HepG2 (cell line): ENCODE data around the gene WDR37. TPM values are rescaled to one million over a fixed set of nuclear protein-coding genes. Genes with fewer than 3 reads are reported as not detected.

Experiments
- ATAC-seq: fragments of 200-7000 bp; cut with Tn5 transposase; 3 replicates; pipeline ENCODE4 v1.9.1; 2020; ENCODE audit warnings: mild to moderate bottlenecking, moderate library complexity
- BruUV-seq: library from RNA; stranded (reverse); fragments of 400-500 nt; replicated peaks from 2 replicates; lab custom pipeline; 2021; lab: Mats Ljungman, UMichigan
- CTCF ChIA-PET: fragments of 300-600 bp; formaldehyde crosslinking; extraction: SDS; loops from one replicate; lab custom pipeline; 2021; ENCODE audit warnings: low total read pairs, inconsistent platforms, low intra/inter-chr PET ratio; lab: Yijun Ruan, JAX
- POLR2A ChIA-PET: fragments of 350-600 bp; sonication (Branson Sonifier 250); formaldehyde crosslinking; loops from one replicate; lab custom pipeline; 2020; ENCODE audit warnings: antibody characterized with exemption, inconsistent platforms; lab: Yijun Ruan, JAX
- DNase-seq: peaks from one replicate; pipeline ENCODE4 v3.0.0-alpha.2; 2015; ENCODE audit warnings: low spot score
- FAIRE-seq: peaks from 3 replicates; lab custom pipeline; 2011; peaks lifted over from hg19 to GRCh38; lab: Jason Lieb, UNC
- H2AFZ ChIP-seq: one replicate; pipeline ENCODE4 v1.6.1; 2011; ENCODE audit warnings: low read length, inconsistent platforms
- H3K27ac ChIP-seq: fragments of 300-600 bp; 3 replicates; pipeline ENCODE4 v1.8.0; 2011; ENCODE audit warnings: mixed run types, mild to moderate bottlenecking, mixed read lengths, low read length, inconsistent platforms; ENCODE audit not compliant: insufficient read depth; ENCODE audit errors: extremely low read length
- H3K27me3 ChIP-seq, 2 experiments: fragments of 200-600 bp in 1 of 2; 2 replicates in 1 of 2; 3 replicates in 1 of 2; pipeline versions ENCODE4 v1.6.0 to v1.8.0; 2011; ENCODE audit warnings: low read length in 2 of 2, mild to moderate bottlenecking in 2 of 2, moderate library complexity in 2 of 2, inconsistent platforms in 1 of 2; ENCODE audit not compliant: insufficient read depth in 2 of 2, control insufficient read depth in 1 of 2
- H3K36me3 ChIP-seq, 2 experiments: fragments of 200-600 bp in 1 of 2; replicated peaks in 1 of 2; 2 replicates in 1 of 2; 3 replicates in 1 of 2; pipeline versions ENCODE4 v1.5.1 to v1.8.0; 2011; ENCODE audit warnings: low read length in 2 of 2, inconsistent platforms in 1 of 2; ENCODE audit not compliant: insufficient read depth in 2 of 2, control insufficient read depth in 1 of 2
- H3K4me1 ChIP-seq: 2 replicates; pipeline ENCODE4 v1.5.1; 2012; ENCODE audit warnings: low read length, inconsistent platforms; ENCODE audit not compliant: insufficient read depth
- H3K4me2 ChIP-seq: 2 replicates; pipeline ENCODE4 v1.6.0; 2011; ENCODE audit warnings: low read depth, low read length, inconsistent platforms
- H3K4me3 ChIP-seq, 3 experiments: fragments of 200-600 bp in 1 of 3; sonication (generic), shearing (Covaris generic) in 1 of 3; replicated peaks in 1 of 3; 2 replicates each; pipeline ENCODE4 v1.5.1; 2011 to 2016; ENCODE audit warnings: low read length in 3 of 3, inconsistent platforms in 2 of 3, low read depth in 2 of 3, mild to moderate bottlenecking in 2 of 3, control low read depth in 1 of 3, mixed read lengths in 1 of 3; ENCODE audit not compliant: insufficient read depth in 1 of 3
- H3K79me2 ChIP-seq: one replicate; pipeline ENCODE4 v1.6.1; 2011; ENCODE audit warnings: low read length, inconsistent platforms; ENCODE audit not compliant: insufficient read depth
- H3K9ac ChIP-seq: 2 replicates; pipeline ENCODE4 v1.6.0; 2011; ENCODE audit warnings: mild to moderate bottlenecking, low read depth, low read length, inconsistent platforms; ENCODE audit not compliant: insufficient read depth
- H3K9me3 ChIP-seq: 2 replicates; pipeline ENCODE4 v1.5.1; 2012; ENCODE audit warnings: mild to moderate bottlenecking, low read length
- H4K20me1 ChIP-seq: 2 replicates; pipeline ENCODE4 v1.6.0; 2011; ENCODE audit warnings: inconsistent platforms, mild to moderate bottlenecking, low read length, moderate library complexity; ENCODE audit not compliant: insufficient read depth
- ARID2 ChIP-seq: sonication (generic); formaldehyde crosslinking; IDR thresholded peaks from 2 replicates; pipeline ENCODE4 v1.8.1; 2022; ENCODE audit warnings: mild to moderate bottlenecking, missing genetic modification reagents, borderline replicate concordance
- ARNT ChIP-seq: fragments of 450-650 bp; IDR thresholded peaks from 2 replicates; pipeline ENCODE4 v1.6.1; 2017
- BCL6 ChIP-seq: IDR thresholded peaks from 2 replicates; pipeline ENCODE4 v1.6.1; 2016; ENCODE audit warnings: missing genetic modification reagents, missing compliant biosample characterization
- CAMTA2 ChIP-seq: sonication (generic); formaldehyde crosslinking; IDR thresholded peaks from 2 replicates; pipeline ENCODE4 v1.4.0; 2020; ENCODE audit warnings: mild to moderate bottlenecking, missing genetic modification reagents, borderline replicate concordance
- GABPA ChIP-seq, 2 experiments: IDR thresholded peaks; 2 replicates each; pipeline ENCODE4 v1.6.1; 2011 to 2016; ENCODE audit warnings: low read depth in 2 of 2, low read length in 1 of 2, missing biosample characterization in 1 of 2, missing genetic modification characterization in 1 of 2
- IKZF4 ChIP-seq: sonication (generic); formaldehyde crosslinking; IDR thresholded peaks from 2 replicates; pipeline ENCODE4 v1.5.1; 2020; ENCODE audit warnings: borderline replicate concordance, mild to moderate bottlenecking, low read depth, missing genetic modification reagents; ENCODE audit errors: not compliant biosample characterization
- KDM3A ChIP-seq: IDR thresholded peaks from 2 replicates; pipeline ENCODE4 v1.6.1; 2018; ENCODE audit warnings: low read depth, missing compliant biosample characterization
- MTF2 ChIP-seq: sonication (generic); formaldehyde crosslinking; IDR thresholded peaks from 2 replicates; pipeline ENCODE4 v1.5.0; 2020; ENCODE audit warnings: missing genetic modification reagents, borderline replicate concordance
- SMYD3 ChIP-seq: sonication (generic); formaldehyde crosslinking; IDR thresholded peaks from 2 replicates; pipeline ENCODE4 v1.8.1; 2023; ENCODE audit warnings: mild to moderate bottlenecking, missing genetic modification reagents
- ZNF12 ChIP-seq: sonication (generic); formaldehyde crosslinking; IDR thresholded peaks from 2 replicates; pipeline ENCODE4 v1.5.0; 2020; ENCODE audit warnings: missing genetic modification reagents
- ZNF350 ChIP-seq: sonication (generic); formaldehyde crosslinking; IDR thresholded peaks from 2 replicates; pipeline ENCODE4 v1.4.0; 2020; ENCODE audit warnings: mild to moderate bottlenecking, low read depth, missing genetic modification reagents, borderline replicate concordance
- ZSCAN22 ChIP-seq: sonication (generic); formaldehyde crosslinking; IDR thresholded peaks from 2 replicates; pipeline ENCODE4 v1.4.0; 2020; ENCODE audit warnings: mild to moderate bottlenecking, missing genetic modification reagents
- WGBS: methylation state at CpG from one replicate; pipeline ENCODE4 v1.1.6; 2017; ENCODE audit warnings: low lambda C conversion rate; 5-methylcytosine and 5-hydroxymethylcytosine counted together
- in situ Hi-C: cut with HindIII; loops from 2 replicates; pipeline ENCODE4 v1.10.0; 2017; ENCODE audit warnings: low pct_unique_long_range_greater_than_20kb; ENCODE audit not compliant: extremely low pct_ligation_motif_present
- intact Hi-C: fragments of 100-400 bp; cut with micrococcal nuclease; formaldehyde crosslinking; loops from one replicate; pipeline ENCODE4 v1.10.0; 2022; ENCODE audit not compliant: unreplicated experiment
- polyA plus RNA-seq, 8 experiments: library from polyadenylated mRNA; depleted of rRNA in 3 of 8; stranded (reverse) in 7 of 8; unstranded in 1 of 8; fragments of >200 nt; fragmentation: Illumina TruSeq in 4 of 8; extraction: Trizol in 4 of 8; gene quantifications; 2 replicates each; pipeline versions ENCODE4 v1.2.1 to v1.2.3, GENCODE V29; 2011 to 2016; ENCODE audit warnings: low read depth in 4 of 8, missing spikeins in 1 of 8, mixed read lengths in 1 of 8; ENCODE audit not compliant: insufficient read depth in 1 of 8
- total RNA-seq, 5 experiments: library from RNA; depleted of rRNA; stranded (reverse); fragments of >200 nt; fragmentation: Illumina TruSeq; extraction: Trizol; gene quantifications; 2 replicates each; pipeline ENCODE4 v1.2.3, GENCODE V29; 2016; ENCODE audit warnings: low read depth in 1 of 5
- TF ChIP-seq, protein P1 (sequence below): sonication (generic); formaldehyde crosslinking; IDR thresholded peaks from 2 replicates; pipeline ENCODE4 v1.5.0; 2020; ENCODE audit warnings: missing genetic modification reagents, mild to moderate bottlenecking, borderline replicate concordance
- TF ChIP-seq, protein P2 (sequence below): sonication (generic); formaldehyde crosslinking; IDR thresholded peaks from 2 replicates; pipeline ENCODE4 v1.5.0; 2020; ENCODE audit warnings: mild to moderate bottlenecking, missing genetic modification reagents

Gene WDR37
- total and polyA plus RNA-seq, 2 of the 13 experiments (the other 11 are each of a cell fraction or from before 2014, with no cell fraction given), result 5.9 to 7.5 TPM

- TF ChIP-seq IKZF4 (CRISPR knock-in tag), result no peak
- TF ChIP-seq, all 625 proteins: peak for 0
Observed at GRCh38 chr10:1163831-1164230, 107.6 kb downstream of the WDR37 start (continued).

GRCh38 chr10:1166101-1166827 is 110.1 kb downstream of the WDR37 start:
- ATAC-seq, result no peak
- Histone ChIP-seq H3K4me3 (no peak overlapping the region), H3K4me2 (no peak overlapping the region), H3K9me3 (no peaks in the 10 kb centered on the region), H4K20me1 (no peaks in the 10 kb centered on the region), H3K27ac (no peak overlapping the region), H3K9ac (no peak overlapping the region), H3K4me1 (no peaks in the 10 kb centered on the region), H3K36me3 (no peaks in the 10 kb centered on the region), H2AFZ (no peak overlapping the region), H3K27me3 (peaks cover 6 to 69% of the 10 kb centered on the region in 2 experiments), H3K79me2 (no peaks in the 10 kb centered on the region)
- WGBS, result 3% methylated on average over 11 of the region's 15 CpGs
- no TSS peak for BruUV-seq
- DNase-seq, result no peak
- in situ Hi-C loops (no loop called here), intact Hi-C loops (no loop called here)
- TF ChIP-seq SMYD3 (no peak), ZNF12 (CRISPR knock-in tag) (no peak), MTF2 (CRISPR knock-in tag) (no peak), KDM3A (no peak), ARID2 (CRISPR knock-in tag) (no peak), ARNT (no peak), BCL6 (CRISPR knock-in tag) (no peak), ZNF350 (CRISPR knock-in tag) (no peak), GABPA (IDR thresholded peaks at IDR 0.05; ENCODE audit: low read depth, low read length) (no peak), GABPA (CRISPR knock-in tag; IDR thresholded peaks at IDR 0.05; ENCODE audit: low read depth) (no peak), ZSCAN22 (CRISPR knock-in tag) (no peak), CAMTA2 (no peak)
- TF ChIP-seq, protein P1, sequence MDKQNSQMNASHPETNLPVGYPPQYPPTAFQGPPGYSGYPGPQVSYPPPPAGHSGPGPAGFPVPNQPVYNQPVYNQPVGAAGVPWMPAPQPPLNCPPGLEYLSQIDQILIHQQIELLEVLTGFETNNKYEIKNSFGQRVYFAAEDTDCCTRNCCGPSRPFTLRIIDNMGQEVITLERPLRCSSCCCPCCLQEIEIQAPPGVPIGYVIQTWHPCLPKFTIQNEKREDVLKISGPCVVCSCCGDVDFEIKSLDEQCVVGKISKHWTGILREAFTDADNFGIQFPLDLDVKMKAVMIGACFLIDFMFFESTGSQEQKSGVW (CRISPR knock-in tag), result no peak
- TF ChIP-seq, protein P2, sequence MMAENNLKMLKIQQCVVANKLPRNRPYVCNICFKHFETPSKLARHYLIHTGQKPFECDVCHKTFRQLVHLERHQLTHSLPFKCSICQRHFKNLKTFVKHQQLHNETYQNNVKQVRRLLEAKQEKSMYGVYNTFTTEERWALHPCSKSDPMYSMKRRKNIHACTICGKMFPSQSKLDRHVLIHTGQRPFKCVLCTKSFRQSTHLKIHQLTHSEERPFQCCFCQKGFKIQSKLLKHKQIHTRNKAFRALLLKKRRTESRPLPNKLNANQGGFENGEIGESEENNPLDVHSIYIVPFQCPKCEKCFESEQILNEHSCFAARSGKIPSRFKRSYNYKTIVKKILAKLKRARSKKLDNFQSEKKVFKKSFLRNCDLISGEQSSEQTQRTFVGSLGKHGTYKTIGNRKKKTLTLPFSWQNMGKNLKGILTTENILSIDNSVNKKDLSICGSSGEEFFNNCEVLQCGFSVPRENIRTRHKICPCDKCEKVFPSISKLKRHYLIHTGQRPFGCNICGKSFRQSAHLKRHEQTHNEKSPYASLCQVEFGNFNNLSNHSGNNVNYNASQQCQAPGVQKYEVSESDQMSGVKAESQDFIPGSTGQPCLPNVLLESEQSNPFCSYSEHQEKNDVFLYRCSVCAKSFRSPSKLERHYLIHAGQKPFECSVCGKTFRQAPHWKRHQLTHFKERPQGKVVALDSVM, result no peak
- POLR2A ChIA-PET, result no interaction called here
- CTCF ChIA-PET, result no interaction called here
- no peak for FAIRE-seq
